ENCODE data around the gene NYNRIN. TPM values are rescaled to one million over a fixed set of nuclear protein-coding genes. Genes with fewer than 3 reads are reported as not detected.

Gene NYNRIN
- total RNA-seq, 1 experiment from 2014 or later: 0.69 TPM

GRCh38 chr14:24430682-24431568, 32.1 kb downstream of the NYNRIN start:
- DNase-seq (ENCODE audit: low spot score): no peak

- peak; percentile 70 for DNase-seq (ENCODE audit: low spot score)
Observed at GRCh38 chr14:24431569-24432258, 32.9 kb downstream of the NYNRIN start.

- no peak for DNase-seq (ENCODE audit: low spot score)
Observed at GRCh38 chr14:24432259-24433131, 33.7 kb downstream of the NYNRIN start.

- DNase-seq (ENCODE audit: low spot score): no peak
Observed at GRCh38 chr14:24434036-24434435, 35.2 kb downstream of the NYNRIN start.

GRCh38 chr14:24434676-24435075, 35.9 kb downstream of the NYNRIN start:
- DNase-seq (ENCODE audit: low spot score): no peak

- no peak for DNase-seq (ENCODE audit: low spot score)
Observed at GRCh38 chr14:24435192-24435810, 36.5 kb downstream of the NYNRIN start.

- no peak for DNase-seq (ENCODE audit: low spot score)
Observed at GRCh38 chr14:24435998-24436354, 37.2 kb downstream of the NYNRIN start.

GRCh38 chr14:24436355-24437019, 37.7 kb downstream of the NYNRIN start:
- peak; percentile 49 for DNase-seq (ENCODE audit: low spot score)

- DNase-seq (ENCODE audit: low spot score): no peak
Observed at GRCh38 chr14:24437020-24437735, 38.4 kb downstream of the NYNRIN start.

- no peak for DNase-seq (ENCODE audit: low spot score)
Observed at GRCh38 chr14:24437736-24438067, 38.9 kb downstream of the NYNRIN start.

GRCh38 chr14:24438223-24439097, 39.7 kb downstream of the NYNRIN start:
- DNase-seq (ENCODE audit: low spot score): no peak

GRCh38 chr14:24439257-24439656, 40.5 kb downstream of the NYNRIN start:
- DNase-seq (ENCODE audit: low spot score): no peak

- DNase-seq (ENCODE audit: low spot score): no peak
Observed at GRCh38 chr14:24439830-24440605, 41.2 kb downstream of the NYNRIN start.

- DNase-seq (ENCODE audit: low spot score): no peak
Observed at GRCh38 chr14:24440606-24441399, 42.0 kb downstream of the NYNRIN start.

GRCh38 chr14:24441485-24441884, 42.7 kb downstream of the NYNRIN start:
- no peak for DNase-seq (ENCODE audit: low spot score)

GRCh38 chr14:24441904-24442239, 43.1 kb downstream of the NYNRIN start:
- peak; percentile 61 for DNase-seq (ENCODE audit: low spot score)

GRCh38 chr14:24442240-24443052, 43.6 kb downstream of the NYNRIN start, which contains the start of gene SDR39U1:
SDR39U1 (minus strand) TSS chr14:24442776; CDS start chr14:24442769, 7 bp downstream.
- peak; percentile 93 for DNase-seq (ENCODE audit: low spot score)

All from A172 (cell line).